Gastrocnemius medialis (tissue), 4 donors: ENCODE results near the gene POU5F1.

Source experiments
- CTCF ChIP-seq, 5 experiments: fragments of 450-650 bp in 3 of 5; fragments of 200-600 bp in 2 of 5; sonication (generic) in 2 of 5; IDR thresholded peaks in 4 of 5; conservative IDR thresholded peaks in 1 of 5; 1 replicate in 4 of 5; 2 replicates in 1 of 5; pipeline ENCODE4 v1.5.1; 2016 to 2019; ENCODE audit warnings: antibody characterized with exemption in 5 of 5, mild to moderate bottlenecking in 3 of 5, moderate library complexity in 3 of 5
- POLR2A ChIP-seq, 2 donors: fragments of 450-650 bp; IDR thresholded peaks; one replicate each; pipeline ENCODE4 v1.6.1; 2017; ENCODE audit warnings: antibody characterized with exemption in 2 of 2, mild to moderate bottlenecking in 2 of 2, moderate library complexity in 2 of 2

- TF ChIP-seq CTCF (IDR thresholded peaks at IDR 0.05 in 4 of 5, conservative IDR thresholded peaks at IDR 0.05 in 1 of 5) (no peak), POLR2A (IDR thresholded peaks at IDR 0.05) (no peak)
These were observed 45.3 kb downstream of the POU5F1 start for GRCh38 chr6:31125162-31125561.
